IPS DF 19.7 (cell line): Measurements from ENCODE around the gene INO80.
A peak's percentile ranks its signal among the peaks of the same experiment; 100 is the strongest.

Experiments
- DNase-seq: peaks from one replicate; pipeline ENCODE4 v3.0.0-alpha.2; 2013; ENCODE audit warnings: low read depth, low spot score

The INO80 gene

GRCh38 chr15:41048397-41048796 is 67.7 kb downstream of the INO80 start:
- DNase-seq: no peak

GRCh38 chr15:41047474-41047873 is 68.6 kb downstream of the INO80 start:
- DNase-seq: no peak

- no peak for DNase-seq
Measured at GRCh38 chr15:41043276-41043951, 72.7 kb downstream of the INO80 start.

- DNase-seq: no peak
Measured at GRCh38 chr15:41042851-41043250, 73.2 kb downstream of the INO80 start.

- no peak for DNase-seq
Measured at GRCh38 chr15:41039121-41039520, 77.0 kb downstream of the INO80 start.

- DNase-seq: no peak
Measured at GRCh38 chr15:41032079-41032328, 84.1 kb downstream of the INO80 start.

- DNase-seq: no peak
Measured at GRCh38 chr15:41031232-41032078, 84.6 kb downstream of the INO80 start.

- no peak for DNase-seq
Measured at GRCh38 chr15:41028853-41029252, 87.2 kb downstream of the INO80 start.

GRCh38 chr15:41025393-41025792 is 90.7 kb downstream of the INO80 start:
- no peak for DNase-seq

- no peak for DNase-seq
Measured at GRCh38 chr15:41024885-41025284, 91.2 kb downstream of the INO80 start.

GRCh38 chr15:41024131-41024530 is 91.9 kb downstream of the INO80 start:
- DNase-seq: no peak

GRCh38 chr15:41022487-41023090 is 93.5 kb downstream of the INO80 start:
- DNase-seq: peak; percentile 2

- no peak for DNase-seq
Measured at GRCh38 chr15:41020829-41021228, 95.3 kb downstream of the INO80 start.

- no peak for DNase-seq
Measured at GRCh38 chr15:41020311-41020710, 95.8 kb downstream of the INO80 start.

GRCh38 chr15:41019174-41019573 is 96.9 kb downstream of the INO80 start:
- no peak for DNase-seq

- peak; percentile 1 for DNase-seq
Measured at GRCh38 chr15:41018534-41018933, 97.5 kb downstream of the INO80 start.

- no peak for DNase-seq
Measured at GRCh38 chr15:41017066-41017735, 98.9 kb downstream of the INO80 start.

GRCh38 chr15:41013691-41014414 is 102.2 kb downstream of the INO80 start:
- no peak for DNase-seq

- no peak for DNase-seq
Measured at GRCh38 chr15:41011055-41011815, 104.8 kb downstream of the INO80 start.

GRCh38 chr15:41010345-41010744 is 105.7 kb downstream of the INO80 start:
- no peak for DNase-seq

- no peak for DNase-seq
Measured at GRCh38 chr15:41006479-41006878, 109.6 kb downstream of the INO80 start.
